Fibroblast of lung (primary cell): ENCODE measurements around the gene SDK1.

ENCODE experiments used
- CTCF ChIP-seq, 2 donors: IDR thresholded peaks in 1 of 2; conservative IDR thresholded peaks in 1 of 2; 1 replicate in 1 of 2; 2 replicates in 1 of 2; pipeline ENCODE4 v1.5.1; 2011 to 2012; ENCODE audit warnings: low read length in 2 of 2, control low read depth in 1 of 2, inconsistent platforms in 1 of 2, low read depth in 1 of 2, mild to moderate bottlenecking in 1 of 2
- EZH2 ChIP-seq: IDR thresholded peaks from 2 replicates; pipeline ENCODE4 v1.5.1; 2012; ENCODE audit warnings: low read length, control low read depth, mild to moderate bottlenecking; ENCODE audit errors: missing control alignments

GRCh38 chr7:4246536-4246935 lies 945.5 kb downstream of the SDK1 start:
- no peak for TF ChIP-seq EZH2
- TF ChIP-seq CTCF (conservative IDR thresholded peaks at IDR 0.05 in 1 of 2, IDR thresholded peaks at IDR 0.05 in 1 of 2; ENCODE audit: low read depth in 1 of 2, low read length in 2 of 2), result no peak
